Subcutaneous abdominal adipose tissue (tissue), 5 donors: ENCODE results near the gene SNX1.

ENCODE experiments used
- H3K27ac ChIP-seq: one replicate; pipeline ENCODE4 v1.7.0; 2013; ENCODE audit warnings: low read depth, mild to moderate bottlenecking, inconsistent platforms, low read length, moderate library complexity
- H3K27me3 ChIP-seq, 5 donors: one replicate each; pipeline ENCODE4 v1.7.0; 2013; ENCODE audit warnings: low read length in 5 of 5, inconsistent platforms in 1 of 5; ENCODE audit not compliant: control insufficient read depth in 5 of 5, insufficient read depth in 4 of 5
- H3K36me3 ChIP-seq, 5 donors: one replicate each; pipeline ENCODE4 v1.7.0; 2013; ENCODE audit warnings: low read length in 5 of 5; ENCODE audit not compliant: control insufficient read depth in 5 of 5, insufficient read depth in 5 of 5
- H3K4me1 ChIP-seq, 5 donors: one replicate each; pipeline ENCODE4 v1.7.0; 2013; ENCODE audit warnings: low read length in 5 of 5, mild to moderate bottlenecking in 3 of 5, moderate library complexity in 1 of 5; ENCODE audit not compliant: control insufficient read depth in 5 of 5, insufficient read depth in 5 of 5
- H3K4me3 ChIP-seq, 5 donors: one replicate each; pipeline ENCODE4 v1.7.0; 2013; ENCODE audit warnings: low read length in 5 of 5, low read depth in 1 of 5
- H3K9ac ChIP-seq, 5 donors: one replicate each; pipeline ENCODE4 v1.7.0; 2013; ENCODE audit warnings: low read length in 5 of 5, mild to moderate bottlenecking in 4 of 5, moderate library complexity in 3 of 5
- H3K9me3 ChIP-seq, 5 donors: one replicate each; pipeline ENCODE4 v1.7.0; 2013; ENCODE audit warnings: low read length in 5 of 5; ENCODE audit not compliant: control insufficient read depth in 5 of 5
- donor health status: healthy.
- donor health status: healthy.
- donor health status: healthy.
- donor health status: healthy.
- donor health status: healthy.

Gene SNX1

GRCh38 chr15:64130159-64130558 is 34.4 kb downstream of the SNX1 start:
- H3K36me3 ChIP-seq: peaks cover 45 to 98% (median 84%) of the 10 kb centered on the region in 5 donors
- no peaks in the 10 kb centered on the region for H3K27me3 ChIP-seq
- no peak overlapping the region for H3K27ac ChIP-seq
- H3K4me1 ChIP-seq: peaks cover 0 to 14% (median 11%) of the 10 kb centered on the region in 5 donors
- no peak overlapping the region for H3K9ac ChIP-seq
- no peaks in the 10 kb centered on the region for H3K9me3 ChIP-seq
- H3K4me3 ChIP-seq: no peak overlapping the region

- Histone ChIP-seq H3K36me3 (peaks cover 40 to 96% (median 84%) of the 10 kb centered on the region in 5 donors), H3K27ac (no peak overlapping the region), H3K27me3 (no peaks in the 10 kb centered on the region), H3K4me1 (peaks cover 0 to 14% (median 11%) of the 10 kb centered on the region in 5 donors), H3K4me3 (no peak overlapping the region), H3K9me3 (no peaks in the 10 kb centered on the region), H3K9ac (no peak overlapping the region)
Measured at GRCh38 chr15:64131547-64131946, 35.8 kb downstream of the SNX1 start.

GRCh38 chr15:64132217-64132616 is 36.4 kb downstream of the SNX1 start:
- Histone ChIP-seq H3K27ac (no peak overlapping the region), H3K36me3 (peaks cover 35 to 96% (median 85%) of the 10 kb centered on the region in 5 donors), H3K9ac (no peak overlapping the region)

DNA sequence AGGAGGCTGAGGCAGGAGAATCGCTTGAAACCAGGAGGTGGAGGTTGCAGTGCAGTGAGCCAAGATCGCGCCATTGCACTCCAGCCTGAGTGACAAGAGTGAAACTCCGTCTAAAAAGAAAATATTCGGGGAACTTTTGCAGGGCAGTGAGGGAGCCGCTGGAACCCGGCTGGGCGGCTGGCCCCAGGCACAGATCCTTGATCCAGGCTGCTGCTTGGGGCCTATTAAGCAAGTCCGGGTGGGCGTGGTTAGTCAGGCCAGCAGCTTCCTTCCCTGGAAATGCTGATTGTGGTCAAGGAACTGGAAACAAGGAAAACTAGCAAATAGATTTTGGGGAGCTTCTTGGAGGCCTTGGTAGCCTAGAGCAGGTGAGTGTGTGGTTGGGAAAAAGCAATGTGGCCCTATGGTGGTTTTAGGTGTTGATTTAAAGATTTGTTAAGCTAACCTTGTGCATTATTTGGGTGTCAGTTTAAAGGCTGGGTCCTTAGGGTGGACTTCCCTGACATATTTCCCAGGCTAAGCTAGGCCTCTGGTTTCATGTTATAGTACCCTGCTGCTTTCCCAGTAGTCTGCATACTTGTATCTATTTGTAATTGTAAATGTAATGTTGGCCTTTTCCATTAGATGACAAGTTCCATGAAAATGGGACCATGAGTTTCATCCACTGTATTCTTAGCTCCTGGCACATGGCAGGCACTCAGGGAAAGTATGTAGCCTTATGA is 38.0 kb downstream of the SNX1 start:
- Histone ChIP-seq H3K4me1 (peaks cover 0 to 14% (median 11%) of the 10 kb centered on the region in 5 donors), H3K9me3 (no peaks in the 10 kb centered on the region), H3K36me3 (peaks cover 26 to 96% (median 84%) of the 10 kb centered on the region in 5 donors), H3K4me3 (no peak overlapping the region), H3K9ac (no peak overlapping the region), H3K27me3 (no peaks in the 10 kb centered on the region), H3K27ac (peak overlapping the region; percentile 9)

More at GRCh38 chr15:64132217-64132616, 36.4 kb downstream of the SNX1 start:
- Histone ChIP-seq H3K4me3 (no peak overlapping the region), H3K4me1 (peaks cover 0 to 14% (median 11%) of the 10 kb centered on the region in 5 donors), H3K27me3 (no peaks in the 10 kb centered on the region), H3K9me3 (no peaks in the 10 kb centered on the region)

- no peaks in the 10 kb centered on the region for H3K9me3 ChIP-seq
- peak overlapping the region; percentile 9 for H3K27ac ChIP-seq
- H3K9ac ChIP-seq: peak overlapping the region in 1 of 5 donors; percentile 10
- peaks cover 0 to 14% (median 11%) of the 10 kb centered on the region in 5 donors for H3K4me1 ChIP-seq
- H3K36me3 ChIP-seq: peaks cover 24 to 92% (median 82%) of the 10 kb centered on the region in 5 donors
- H3K4me3 ChIP-seq: no peak overlapping the region
- H3K27me3 ChIP-seq: no peaks in the 10 kb centered on the region
Measured at GRCh38 chr15:64134345-64134829, 38.6 kb downstream of the SNX1 start.

DNA sequence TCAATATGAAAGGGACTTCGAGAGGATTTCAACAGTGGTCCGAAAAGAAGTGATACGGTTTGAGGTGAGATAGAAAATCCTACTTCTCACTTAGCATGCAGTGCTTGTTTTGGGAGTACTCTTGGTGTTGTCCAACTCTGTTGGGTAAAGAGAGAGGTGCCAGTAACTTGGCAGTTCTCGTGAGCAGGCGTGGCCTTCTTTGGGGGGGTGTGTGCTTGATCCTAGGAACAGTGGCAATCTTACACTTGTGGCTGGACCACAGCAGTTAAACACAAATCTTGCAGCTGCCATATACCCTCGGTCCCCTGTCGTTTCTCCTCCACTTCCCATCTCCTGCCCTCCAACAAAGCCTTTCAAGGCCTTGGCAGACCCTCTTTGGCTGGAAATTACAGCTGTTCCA is 40.6 kb downstream of the SNX1 start:
- Histone ChIP-seq H3K27me3 (no peaks in the 10 kb centered on the region), H3K9ac (no peak overlapping the region), H3K4me3 (no peak overlapping the region), H3K4me1 (peaks cover 0 to 18% (median 11%) of the 10 kb centered on the region in 5 donors), H3K27ac (no peak overlapping the region), H3K36me3 (peaks cover 14 to 79% (median 68%) of the 10 kb centered on the region in 5 donors), H3K9me3 (no peaks in the 10 kb centered on the region)

- no peaks in the 10 kb centered on the region for H3K9me3 ChIP-seq
- no peaks in the 10 kb centered on the region for H3K27me3 ChIP-seq
- no peak overlapping the region for H3K9ac ChIP-seq
- no peak overlapping the region for H3K4me3 ChIP-seq
- peaks cover 0 to 21% (median 11%) of the 10 kb centered on the region in 5 donors for H3K4me1 ChIP-seq
- peaks cover 9 to 78% (median 65%) of the 10 kb centered on the region in 5 donors for H3K36me3 ChIP-seq
- H3K27ac ChIP-seq: no peak overlapping the region
Measured at GRCh38 chr15:64137226-64137833, 41.5 kb downstream of the SNX1 start.

DNA sequence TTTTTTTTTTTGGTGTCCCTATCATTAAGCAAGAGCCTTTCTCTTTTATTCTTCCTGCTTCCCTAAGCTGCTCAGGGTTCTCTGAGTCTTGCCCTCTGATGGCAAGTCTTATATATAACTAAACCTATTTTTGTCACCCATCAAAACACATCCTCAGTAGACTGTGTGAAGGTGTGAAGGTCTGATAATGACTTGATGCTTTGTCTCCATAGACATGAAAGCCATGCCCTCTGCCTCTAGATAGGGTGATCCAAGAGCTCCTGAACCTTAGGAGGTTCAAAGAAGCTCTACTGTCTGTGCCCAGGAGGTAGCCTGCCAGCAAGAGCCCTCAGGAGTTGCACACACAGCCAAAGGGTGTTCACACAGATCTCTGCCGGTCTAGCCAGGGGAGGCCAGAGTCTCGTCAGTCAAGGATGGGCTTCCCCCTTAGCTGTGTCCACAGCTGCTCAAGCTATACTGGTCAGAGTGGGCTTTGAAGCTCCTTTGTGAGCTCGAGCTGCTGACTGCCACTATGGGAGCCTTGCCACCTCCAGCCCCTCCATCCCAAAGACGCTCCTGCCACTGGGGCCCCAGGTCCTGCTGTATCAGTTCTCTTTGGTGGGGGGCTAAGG is 42.7 kb downstream of the SNX1 start:
- no peak overlapping the region for H3K27ac ChIP-seq
- no peak overlapping the region for H3K4me3 ChIP-seq
- peaks cover 9 to 79% (median 63%) of the 10 kb centered on the region in 5 donors for H3K36me3 ChIP-seq
- no peaks in the 10 kb centered on the region for H3K27me3 ChIP-seq
- H3K4me1 ChIP-seq: peaks cover 0 to 21% (median 11%) of the 10 kb centered on the region in 5 donors
- H3K9me3 ChIP-seq: no peaks in the 10 kb centered on the region
- no peak overlapping the region for H3K9ac ChIP-seq

DNA sequence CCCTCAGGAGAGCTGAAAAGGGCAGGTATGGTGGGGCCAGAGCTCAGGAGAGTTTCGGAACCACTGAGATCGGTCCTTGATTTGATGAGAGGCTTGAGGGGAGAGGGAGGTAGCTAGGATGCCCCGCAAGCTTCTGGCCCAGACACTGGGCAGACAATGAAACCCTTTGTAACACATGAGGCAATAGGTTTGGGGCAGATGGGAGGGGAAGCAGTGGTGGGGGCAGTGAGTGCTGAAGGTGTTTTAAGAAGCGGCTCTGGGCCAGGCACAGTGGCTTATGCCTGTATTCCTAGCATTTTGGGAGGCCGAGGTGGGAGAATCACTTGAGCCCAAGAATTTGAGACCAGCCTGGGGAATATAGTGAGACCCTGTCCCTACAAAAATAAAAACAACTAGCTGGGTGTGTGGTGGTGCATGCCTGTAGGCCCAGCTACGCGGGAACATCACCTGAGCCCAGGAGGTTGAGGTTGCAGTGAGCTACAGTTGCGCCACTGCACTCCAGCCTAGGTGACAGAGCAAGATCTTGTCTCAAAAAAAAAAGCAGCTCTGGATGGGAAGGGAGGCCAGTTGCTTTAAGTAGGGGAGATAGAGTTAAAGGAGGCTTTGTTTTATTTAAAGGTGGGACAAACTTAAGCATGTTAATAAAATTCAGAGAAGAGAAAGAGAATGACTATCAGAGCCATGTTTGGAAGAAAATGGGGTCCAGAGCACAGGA is 46.2 kb downstream of the SNX1 start:
- Histone ChIP-seq H3K36me3 (peaks cover 10 to 72% (median 54%) of the 10 kb centered on the region in 5 donors), H3K4me3 (no peak overlapping the region), H3K27me3 (no peaks in the 10 kb centered on the region), H3K27ac (no peak overlapping the region), H3K9ac (no peak overlapping the region), H3K4me1 (peaks cover 0 to 17% (median 8%) of the 10 kb centered on the region in 5 donors), H3K9me3 (no peaks in the 10 kb centered on the region)
